Ishikawa (cell line): Measurements from ENCODE around the gene ALKBH8.

ENCODE experiments used
- CEBPB ChIP-seq: IDR thresholded peaks from 2 replicates; pipeline ENCODE4 v1.6.1; 2012
- CREB1 ChIP-seq: IDR thresholded peaks from 2 replicates; pipeline ENCODE4 v1.6.1; 2012; ENCODE audit warnings: low read depth
- EGR1 ChIP-seq: IDR thresholded peaks from 2 replicates; pipeline ENCODE4 v1.6.1; 2012
- EP300 ChIP-seq: IDR thresholded peaks from 2 replicates; pipeline ENCODE4 v1.6.1; 2012; ENCODE audit warnings: borderline replicate concordance
- FOXM1 ChIP-seq: IDR thresholded peaks from 2 replicates; pipeline ENCODE4 v1.6.1; 2012; ENCODE audit warnings: low read depth, borderline replicate concordance
- NFIC ChIP-seq: IDR thresholded peaks from 2 replicates; pipeline ENCODE4 v1.6.1; 2012
- RAD21 ChIP-seq: IDR thresholded peaks from 2 replicates; pipeline ENCODE4 v1.6.1; 2012; ENCODE audit warnings: low read depth
- TAF1 ChIP-seq: IDR thresholded peaks from 2 replicates; pipeline ENCODE4 v1.6.1; 2012; ENCODE audit warnings: low read depth, mild to moderate bottlenecking
- TCF12 ChIP-seq: IDR thresholded peaks from 2 replicates; pipeline ENCODE4 v1.6.1; 2012; ENCODE audit warnings: low read depth
- TEAD4 ChIP-seq: IDR thresholded peaks from 2 replicates; pipeline ENCODE4 v1.6.1; 2012
- YY1 ChIP-seq: IDR thresholded peaks from 2 replicates; pipeline ENCODE4 v1.6.1; 2012; ENCODE audit warnings: low read depth
- TF ChIP-seq, protein P1 (sequence below): IDR thresholded peaks from 2 replicates; pipeline ENCODE4 v1.6.1; 2012
- TF ChIP-seq, protein P2 (sequence below): IDR thresholded peaks from 2 replicates; pipeline ENCODE4 v1.6.1; 2012
- TF ChIP-seq, protein P3 (sequence below): IDR thresholded peaks from 2 replicates; pipeline ENCODE4 v1.6.1; 2012; ENCODE audit warnings: low read depth, mild to moderate bottlenecking

DNA sequence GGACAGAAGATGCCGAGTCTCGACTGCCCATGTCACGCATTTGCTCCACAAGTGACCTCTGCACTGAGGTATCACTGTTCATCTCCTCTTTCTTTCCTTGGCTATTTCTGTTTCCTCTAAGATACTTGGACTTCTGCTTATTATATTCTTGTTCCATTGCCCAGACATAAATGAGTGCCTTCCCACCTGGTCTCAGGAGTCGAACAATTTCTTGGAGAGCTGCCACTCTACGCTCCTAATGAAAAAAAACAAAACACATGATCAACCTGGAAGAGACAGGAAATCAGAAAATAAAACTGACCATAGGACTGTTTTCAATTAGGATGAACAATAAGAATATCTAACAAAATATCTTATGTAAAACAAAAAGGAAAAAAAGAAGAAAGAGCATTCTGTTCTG lies 60.6 kb downstream of the ALKBH8 start:
- TF ChIP-seq EP300 (no peak), TEAD4 (no peak), RAD21 (no peak), EGR1 (no peak), CREB1 (no peak), YY1 (no peak), CEBPB (no peak), FOXM1 (no peak), NFIC (no peak), TCF12 (no peak), TAF1 (no peak)
- TF ChIP-seq, protein P1, sequence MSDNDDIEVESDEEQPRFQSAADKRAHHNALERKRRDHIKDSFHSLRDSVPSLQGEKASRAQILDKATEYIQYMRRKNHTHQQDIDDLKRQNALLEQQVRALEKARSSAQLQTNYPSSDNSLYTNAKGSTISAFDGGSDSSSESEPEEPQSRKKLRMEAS = no peak
- TF ChIP-seq, protein P2, sequence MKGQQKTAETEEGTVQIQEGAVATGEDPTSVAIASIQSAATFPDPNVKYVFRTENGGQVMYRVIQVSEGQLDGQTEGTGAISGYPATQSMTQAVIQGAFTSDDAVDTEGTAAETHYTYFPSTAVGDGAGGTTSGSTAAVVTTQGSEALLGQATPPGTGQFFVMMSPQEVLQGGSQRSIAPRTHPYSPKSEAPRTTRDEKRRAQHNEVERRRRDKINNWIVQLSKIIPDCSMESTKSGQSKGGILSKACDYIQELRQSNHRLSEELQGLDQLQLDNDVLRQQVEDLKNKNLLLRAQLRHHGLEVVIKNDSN = no peak
- TF ChIP-seq, protein P3, sequence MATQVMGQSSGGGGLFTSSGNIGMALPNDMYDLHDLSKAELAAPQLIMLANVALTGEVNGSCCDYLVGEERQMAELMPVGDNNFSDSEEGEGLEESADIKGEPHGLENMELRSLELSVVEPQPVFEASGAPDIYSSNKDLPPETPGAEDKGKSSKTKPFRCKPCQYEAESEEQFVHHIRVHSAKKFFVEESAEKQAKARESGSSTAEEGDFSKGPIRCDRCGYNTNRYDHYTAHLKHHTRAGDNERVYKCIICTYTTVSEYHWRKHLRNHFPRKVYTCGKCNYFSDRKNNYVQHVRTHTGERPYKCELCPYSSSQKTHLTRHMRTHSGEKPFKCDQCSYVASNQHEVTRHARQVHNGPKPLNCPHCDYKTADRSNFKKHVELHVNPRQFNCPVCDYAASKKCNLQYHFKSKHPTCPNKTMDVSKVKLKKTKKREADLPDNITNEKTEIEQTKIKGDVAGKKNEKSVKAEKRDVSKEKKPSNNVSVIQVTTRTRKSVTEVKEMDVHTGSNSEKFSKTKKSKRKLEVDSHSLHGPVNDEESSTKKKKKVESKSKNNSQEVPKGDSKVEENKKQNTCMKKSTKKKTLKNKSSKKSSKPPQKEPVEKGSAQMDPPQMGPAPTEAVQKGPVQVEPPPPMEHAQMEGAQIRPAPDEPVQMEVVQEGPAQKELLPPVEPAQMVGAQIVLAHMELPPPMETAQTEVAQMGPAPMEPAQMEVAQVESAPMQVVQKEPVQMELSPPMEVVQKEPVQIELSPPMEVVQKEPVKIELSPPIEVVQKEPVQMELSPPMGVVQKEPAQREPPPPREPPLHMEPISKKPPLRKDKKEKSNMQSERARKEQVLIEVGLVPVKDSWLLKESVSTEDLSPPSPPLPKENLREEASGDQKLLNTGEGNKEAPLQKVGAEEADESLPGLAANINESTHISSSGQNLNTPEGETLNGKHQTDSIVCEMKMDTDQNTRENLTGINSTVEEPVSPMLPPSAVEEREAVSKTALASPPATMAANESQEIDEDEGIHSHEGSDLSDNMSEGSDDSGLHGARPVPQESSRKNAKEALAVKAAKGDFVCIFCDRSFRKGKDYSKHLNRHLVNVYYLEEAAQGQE = no peak
